C4-2B (cell line): Measurements from ENCODE around the gene PDGFA.

ENCODE experiments used
- CTCF ChIP-seq: fragments of 450-650 bp; conservative IDR thresholded peaks from 2 replicates; pipeline ENCODE4 v1.5.1; 2017; ENCODE audit warnings: mild to moderate bottlenecking
- ZFX ChIP-seq: fragments of 450-650 bp; IDR thresholded peaks from 2 replicates; pipeline ENCODE4 v1.6.1; 2017

DNA sequence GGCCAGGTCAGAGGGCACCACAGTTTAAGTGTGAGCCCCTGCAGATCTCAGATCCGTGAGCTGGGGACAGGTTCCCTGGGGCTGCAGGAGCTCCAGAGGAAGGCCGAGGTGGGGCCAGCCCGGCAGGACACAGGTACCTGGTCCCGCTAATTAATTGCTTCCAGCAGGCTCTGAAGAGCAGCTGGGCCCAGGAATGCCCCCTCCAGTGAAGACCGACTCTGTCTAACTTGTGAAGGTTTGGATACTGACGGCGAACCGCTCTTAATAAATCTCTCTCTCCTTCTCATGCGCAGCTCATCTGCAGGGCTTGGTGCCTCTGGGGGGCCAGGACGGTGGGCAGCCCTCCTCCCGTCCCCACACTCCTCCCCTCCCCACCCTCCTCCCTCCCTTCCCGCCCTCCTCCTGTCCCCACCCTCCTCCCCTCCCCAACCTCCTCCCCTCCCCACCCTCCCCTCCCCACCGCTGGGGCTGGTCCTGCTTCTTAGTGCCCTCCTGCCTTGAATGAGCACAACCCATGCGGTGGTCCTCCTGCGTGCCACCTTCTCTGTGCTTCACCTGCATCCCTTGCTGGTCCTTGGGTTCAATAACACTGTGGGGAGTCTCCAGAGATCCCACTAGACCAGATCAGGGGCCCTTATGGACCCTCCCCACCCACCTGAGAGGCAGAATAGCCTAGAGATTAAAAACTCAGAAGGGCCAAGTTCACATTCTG, 38.3 kb downstream of the PDGFA start:
- TF ChIP-seq CTCF (no peak), ZFX (no peak)
